M059J (cell line): ENCODE measurements around the gene SLC6A9. TPM values are rescaled to one million over a fixed set of nuclear protein-coding genes. Genes with fewer than 3 reads are reported as not detected.
A peak's percentile ranks its signal among the peaks of the same experiment; 100 is the strongest.

Experiments
- DNase-seq: peaks from one replicate; pipeline ENCODE4 v3.0.0-alpha.2; 2012; ENCODE audit warnings: low read depth
- total RNA-seq: library from RNA; depleted of rRNA; stranded (reverse); fragments of >200 nt; shearing (Covaris generic); gene quantifications from 2 replicates; pipeline ENCODE4 v1.2.3, GENCODE V29; 2014

SLC6A9 gene
- total RNA-seq, 1 experiment from 2014 or later = 5.1 TPM

DNA sequence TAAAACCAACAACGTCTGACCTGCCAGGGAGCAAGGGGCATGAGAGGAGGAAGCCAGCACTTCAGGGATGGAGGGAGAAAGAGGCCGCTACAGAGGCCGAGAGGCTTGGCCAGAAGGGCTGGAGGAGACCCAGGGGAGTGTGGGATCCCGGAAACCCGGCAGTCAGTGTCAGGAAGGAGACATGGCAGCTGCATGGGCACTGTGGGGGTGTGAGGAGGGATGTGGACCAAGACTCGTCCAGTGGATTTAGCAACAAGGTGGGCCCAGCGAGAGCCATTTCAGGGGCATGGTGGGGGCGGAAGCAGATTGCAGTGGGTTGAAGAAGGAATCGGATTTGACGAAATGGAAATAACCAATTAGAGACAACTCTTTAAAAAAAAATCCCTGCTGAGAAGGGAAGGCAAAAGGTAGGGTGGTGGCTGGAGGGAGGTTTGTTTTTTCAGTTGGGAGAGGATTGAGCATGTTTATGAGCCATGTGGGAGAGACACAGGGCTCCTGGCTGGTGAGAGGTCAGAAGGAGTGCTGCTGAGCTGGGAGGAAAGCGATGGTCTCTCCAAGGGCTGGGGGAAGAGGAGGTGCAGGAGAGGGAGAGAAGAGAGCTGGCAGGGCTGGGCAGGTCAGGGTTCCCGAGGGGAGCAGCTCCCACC lies 47.9 kb downstream of the SLC6A9 start:
- no peak for DNase-seq

DNA sequence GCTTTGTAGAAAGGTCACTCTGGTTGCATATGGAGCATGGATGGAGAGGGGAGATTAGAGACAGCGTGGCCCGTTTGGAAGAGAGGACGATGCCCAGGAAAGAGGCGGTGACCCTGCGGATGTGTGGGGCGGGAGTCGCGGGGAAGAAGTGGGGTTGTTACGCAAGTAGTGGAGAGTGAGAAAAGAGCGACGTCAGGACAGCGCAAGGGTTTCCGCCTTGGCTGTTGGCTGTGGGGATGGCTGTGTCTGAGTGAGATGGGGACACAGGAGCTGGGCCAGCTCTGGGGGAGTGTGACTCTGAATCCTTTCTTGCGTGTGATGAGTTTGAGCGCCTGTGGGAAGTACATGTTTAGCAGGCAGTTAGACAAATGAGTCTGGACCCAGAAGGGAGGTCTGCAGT lies 48.5 kb downstream of the SLC6A9 start:
- no peak for DNase-seq

DNA sequence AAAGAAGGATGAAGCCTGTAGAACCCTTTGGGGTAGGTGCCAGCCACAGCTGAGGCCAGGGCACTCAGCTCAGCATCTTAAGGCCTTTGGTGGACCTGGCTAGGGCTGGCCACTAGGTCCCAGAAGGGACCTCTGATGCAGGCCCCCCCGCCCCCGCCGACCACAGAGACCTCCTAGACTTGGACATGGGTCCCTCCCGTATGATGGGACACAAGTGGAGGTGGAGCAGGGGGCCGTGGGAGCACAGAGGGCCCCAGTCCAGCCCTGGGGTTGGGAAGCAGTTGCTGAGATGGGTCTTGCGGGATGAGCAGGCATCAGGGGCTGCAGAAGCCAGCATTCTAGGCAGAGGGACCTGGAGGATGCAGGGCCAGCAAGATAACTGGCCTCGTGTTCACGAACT lies 49.0 kb downstream of the SLC6A9 start:
- no peak for DNase-seq

DNA sequence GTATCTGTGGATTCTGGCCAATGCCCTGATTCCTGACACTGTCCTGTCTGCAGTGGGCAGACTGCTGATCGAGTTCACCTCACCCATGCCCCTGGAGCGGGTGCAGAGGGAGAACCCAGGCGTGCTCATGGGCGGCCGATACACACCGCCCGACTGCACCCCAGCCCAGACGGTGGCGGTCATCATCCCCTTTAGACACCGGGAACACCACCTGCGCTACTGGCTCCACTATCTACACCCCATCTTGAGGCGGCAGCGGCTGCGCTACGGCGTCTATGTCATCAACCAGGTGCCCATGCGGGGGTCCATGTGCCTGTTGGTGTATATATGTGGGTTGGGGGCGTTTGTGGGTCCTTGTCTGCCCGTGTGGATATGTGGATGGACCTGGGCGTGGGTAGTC lies 49.6 kb downstream of the SLC6A9 start:
- DNase-seq = no peak

DNA sequence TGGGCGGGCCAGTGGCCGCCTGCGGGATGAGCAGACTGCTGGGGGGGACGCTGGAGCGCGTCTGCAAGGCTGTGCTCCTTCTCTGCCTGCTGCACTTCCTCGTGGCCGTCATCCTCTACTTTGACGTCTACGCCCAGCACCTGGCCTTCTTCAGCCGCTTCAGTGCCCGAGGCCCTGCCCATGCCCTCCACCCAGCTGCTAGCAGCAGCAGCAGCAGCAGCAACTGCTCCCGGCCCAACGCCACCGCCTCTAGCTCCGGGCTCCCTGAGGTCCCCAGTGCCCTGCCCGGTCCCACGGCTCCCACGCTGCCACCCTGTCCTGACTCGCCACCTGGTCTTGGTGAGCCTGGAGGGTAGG lies 50.1 kb downstream of the SLC6A9 start:
- DNase-seq = no peak

- DNase-seq = no peak
Measured at GRCh38 chr1:43980255-43981134, 50.8 kb downstream of the SLC6A9 start.

DNA sequence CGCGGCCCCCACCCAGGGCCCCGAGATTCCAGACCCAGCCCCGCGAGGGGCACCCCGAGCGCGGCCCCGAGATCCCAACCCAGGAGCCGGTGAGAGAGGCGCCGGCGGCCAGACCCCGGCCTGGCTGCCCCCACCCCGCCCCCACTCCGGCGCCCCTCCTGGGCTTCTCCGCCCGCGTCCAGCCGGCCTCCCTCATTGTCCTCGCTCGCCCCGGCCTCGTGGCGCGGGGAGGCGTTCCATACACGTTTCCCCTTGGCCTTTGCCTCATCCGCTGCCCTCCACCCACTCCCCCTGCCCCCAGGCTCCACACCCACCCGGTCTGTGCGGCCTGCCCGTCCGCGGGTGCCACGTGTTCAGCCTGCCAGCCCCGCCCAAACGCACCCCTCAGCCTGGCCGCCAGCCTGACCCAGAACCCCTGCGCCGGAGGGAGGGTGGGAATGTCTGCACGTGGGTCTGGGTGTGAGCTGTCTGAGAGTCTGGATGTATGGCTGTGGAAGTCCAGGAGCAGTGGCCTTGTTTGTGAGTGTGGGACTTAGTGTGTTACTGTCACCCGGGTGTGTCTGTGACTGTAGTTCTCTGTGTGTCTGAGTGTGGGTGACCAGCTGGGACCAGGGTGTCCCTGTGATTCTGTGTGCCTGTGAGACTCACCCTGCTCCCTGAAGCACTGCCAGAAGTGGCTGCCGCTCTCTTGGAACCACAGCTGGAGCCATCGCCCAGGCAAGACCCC lies 51.6 kb downstream of the SLC6A9 start:
- peak; percentile 58 for DNase-seq

- DNase-seq = no peak
Measured at GRCh38 chr1:43979261-43979527, 52.1 kb downstream of the SLC6A9 start.

- peak; percentile 41 for DNase-seq
Measured at GRCh38 chr1:43978551-43979260, 52.6 kb downstream of the SLC6A9 start, which contains the start of gene B4GALT2. Gene B4GALT2 (plus strand): TSS chr1:43979210. CDS start chr1:43981161, 1,951 bp downstream.

DNA sequence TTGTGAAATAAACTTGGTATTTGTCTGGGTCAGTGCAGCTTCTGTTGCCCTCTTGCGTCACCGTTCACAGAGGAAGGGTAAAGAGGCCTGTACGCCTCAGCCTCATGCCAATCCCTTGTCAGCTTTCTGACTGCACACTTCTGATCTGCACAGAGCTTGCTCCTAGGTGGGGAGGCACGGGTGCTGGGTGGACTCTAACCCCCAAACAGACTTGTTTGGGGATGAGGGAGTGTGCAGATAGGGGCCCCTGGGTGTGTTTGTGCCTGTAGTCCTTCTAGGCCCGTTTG lies 53.1 kb downstream of the SLC6A9 start:
- DNase-seq = no peak

GRCh38 chr1:43977376-43978263 lies 53.6 kb downstream of the SLC6A9 start:
- DNase-seq = no peak

- DNase-seq = no peak
Measured at GRCh38 chr1:43976890-43977289, 54.4 kb downstream of the SLC6A9 start.

DNA sequence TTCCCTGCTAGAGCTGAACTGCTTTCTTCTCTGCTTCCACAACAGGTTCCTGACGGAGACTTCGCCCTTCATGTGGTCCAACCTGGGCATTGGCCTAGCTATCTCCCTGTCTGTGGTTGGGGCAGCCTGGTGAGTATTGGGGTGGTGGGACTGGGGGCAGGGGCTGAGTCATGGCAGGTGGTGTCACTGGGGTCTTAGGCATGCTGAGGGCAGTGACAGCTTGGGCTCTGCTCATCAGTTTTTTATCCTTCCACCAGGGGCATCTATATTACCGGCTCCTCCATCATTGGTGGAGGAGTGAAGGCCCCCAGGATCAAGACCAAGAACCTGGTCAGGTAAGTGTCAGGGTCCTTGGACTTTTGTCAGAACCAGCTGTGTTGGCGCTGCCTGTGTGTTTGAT lies 55.2 kb downstream of the SLC6A9 start:
- no peak for DNase-seq

DNA sequence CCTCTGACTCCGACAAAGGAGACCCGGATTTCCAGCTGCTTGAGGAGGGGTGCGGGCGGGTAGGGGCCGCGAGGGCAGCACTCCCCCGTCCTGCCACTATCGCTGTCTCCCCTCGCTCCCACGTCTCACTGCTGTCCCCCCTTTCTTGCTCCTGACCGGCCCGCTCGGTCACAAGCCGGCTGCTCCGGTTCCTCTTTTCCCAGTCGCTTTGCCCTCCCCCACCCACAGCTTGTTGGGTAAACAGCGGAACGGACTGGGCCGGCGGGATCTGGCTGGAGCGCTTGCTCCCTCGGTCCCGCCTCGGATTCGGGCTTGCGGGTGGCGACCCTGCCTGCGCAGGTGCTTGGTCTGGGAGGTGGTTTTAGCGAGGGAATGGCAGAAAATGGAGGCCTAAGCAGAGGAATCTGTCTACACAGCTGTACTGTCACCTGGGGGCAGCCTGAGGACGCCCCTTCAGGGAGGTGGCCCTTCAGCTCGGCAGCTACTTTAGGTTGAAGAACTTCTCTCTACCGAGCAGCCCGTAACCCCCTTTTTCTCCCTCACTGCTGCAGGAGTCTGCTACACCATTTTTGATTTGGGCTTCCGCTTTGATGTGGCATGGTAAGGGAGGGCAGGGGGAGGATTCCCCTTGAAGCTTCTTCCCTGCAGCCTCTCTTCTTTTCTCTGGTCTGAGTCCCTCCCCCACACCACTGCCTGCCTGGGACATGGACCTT lies 55.9 kb downstream of the SLC6A9 start:
- peak; percentile 40 for DNase-seq

GRCh38 chr1:43974443-43975248 lies 56.6 kb downstream of the SLC6A9 start, which contains the start of gene ATP6V0B:
Gene ATP6V0B (plus strand): TSS chr1:43974960. CDS start chr1:43975041, 81 bp downstream.
- DNase-seq = peak; percentile 94

DNA sequence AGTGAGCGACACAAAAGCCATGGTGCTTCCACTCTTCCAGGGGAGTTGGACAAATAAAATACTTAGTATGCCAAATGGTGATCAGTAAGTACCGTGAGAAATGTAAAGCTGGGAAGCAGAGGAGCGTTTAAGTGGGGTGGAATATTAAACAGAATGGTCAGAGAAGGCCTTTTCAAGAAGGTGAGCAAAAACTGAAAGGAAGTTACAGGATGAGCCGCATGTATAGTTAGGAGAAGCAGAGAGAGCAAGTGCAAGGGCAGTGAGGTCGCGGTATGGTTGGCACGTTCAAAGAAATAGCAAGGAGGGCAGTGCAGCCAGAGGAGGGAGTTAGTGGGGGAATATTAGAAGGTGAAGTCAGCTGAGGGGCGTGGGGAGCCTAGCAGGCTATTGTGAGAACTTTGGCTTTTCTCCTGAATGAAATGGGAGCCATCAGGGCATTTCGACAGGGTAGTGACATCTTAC lies 57.2 kb downstream of the SLC6A9 start:
- DNase-seq = peak; percentile 34

DNA sequence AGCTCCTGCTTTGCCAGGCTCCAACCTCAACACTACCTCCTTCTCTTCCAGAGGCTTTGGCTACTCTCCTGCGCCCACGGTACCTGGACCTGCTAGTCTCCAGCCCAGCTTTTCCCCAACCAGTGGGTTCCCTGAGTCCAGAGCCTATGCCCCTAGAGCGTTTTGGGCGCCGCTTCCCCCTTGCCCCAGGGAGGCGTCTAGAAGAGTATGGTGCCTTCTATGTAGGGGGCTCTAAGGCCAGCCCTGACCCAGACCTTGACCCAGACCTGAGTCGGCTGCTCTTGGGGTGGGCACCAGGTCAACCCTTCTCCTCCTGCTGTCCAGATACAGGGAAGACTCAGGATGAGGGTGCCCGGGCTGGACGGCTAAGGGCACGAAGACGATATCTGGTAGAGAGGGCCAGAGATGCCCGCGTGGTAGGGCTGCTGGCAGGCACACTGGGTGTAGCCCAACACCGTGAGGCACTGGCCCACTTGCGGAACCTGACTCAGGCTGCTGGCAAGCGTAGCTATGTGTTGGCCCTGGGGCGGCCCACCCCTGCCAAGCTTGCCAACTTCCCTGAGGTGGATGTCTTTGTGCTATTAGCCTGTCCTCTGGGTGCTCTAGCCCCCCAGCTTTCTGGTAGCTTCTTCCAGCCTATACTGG lies 59.8 kb downstream of the SLC6A9 start:
- DNase-seq = no peak

DNA sequence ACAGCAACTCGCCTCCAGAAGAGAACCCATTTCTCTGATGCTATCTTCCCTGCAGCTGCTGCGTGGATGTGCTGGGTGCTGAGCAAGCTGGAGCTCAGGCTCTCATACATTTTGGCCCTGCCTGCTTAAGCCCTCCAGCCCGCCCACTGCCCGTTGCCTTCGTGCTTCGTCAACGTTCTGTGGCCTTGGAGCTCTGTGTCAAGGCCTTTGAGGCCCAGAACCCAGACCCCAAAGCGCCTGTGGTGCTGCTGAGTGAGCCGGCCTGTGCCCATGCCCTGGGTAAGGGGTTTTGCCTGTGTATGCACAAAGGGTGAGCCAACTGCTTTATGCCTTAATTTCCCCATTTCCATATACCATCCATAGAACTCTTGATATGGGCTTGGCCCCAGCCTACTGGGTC lies 60.4 kb downstream of the SLC6A9 start:
- no peak for DNase-seq

DNA sequence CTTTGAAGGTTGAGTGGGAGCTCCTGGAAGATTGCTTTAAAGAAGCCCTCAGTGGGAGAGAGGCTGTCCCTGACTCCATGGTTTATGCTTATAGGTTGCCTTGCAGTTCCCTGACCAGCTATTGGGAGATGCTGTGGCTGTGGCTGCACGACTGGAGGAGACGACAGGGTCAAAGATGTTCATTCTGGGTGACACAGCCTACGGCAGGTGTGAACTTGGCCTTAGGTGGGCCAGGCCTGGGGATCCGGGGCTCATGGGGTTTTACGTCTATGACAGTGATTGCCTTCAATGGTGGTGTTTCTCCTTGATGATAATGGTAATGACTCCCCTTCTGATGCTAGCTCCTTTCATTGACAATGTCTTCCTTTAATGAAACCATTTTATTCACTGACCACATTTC lies 60.8 kb downstream of the SLC6A9 start:
- DNase-seq = no peak
